Testis (tissue), 3 donors: ENCODE results near the gene PIGU. TPM values are rescaled to one million over a fixed set of nuclear protein-coding genes. Genes with fewer than 3 reads are reported as not detected.
A peak's percentile ranks its signal among the peaks of the same experiment; 100 is the strongest.

Source experiments
- DNase-seq: peaks from one replicate; pipeline ENCODE4 v3.0.0-alpha.2; 2019
- H3K27ac ChIP-seq, 2 donors: fragments of 200-600 bp; sonication (generic); one replicate each; pipeline ENCODE4 v1.5.1; 2019
- H3K27me3 ChIP-seq: fragments of 200-600 bp; sonication (generic); one replicate; pipeline ENCODE4 v1.5.1; 2019
- H3K36me3 ChIP-seq: fragments of 200-600 bp; sonication (generic); one replicate; pipeline ENCODE4 v1.5.1; 2017; ENCODE audit warnings: low read depth; ENCODE audit errors: missing control alignments
- H3K4me1 ChIP-seq: fragments of 200-600 bp; sonication (generic); one replicate; pipeline ENCODE4 v1.5.1; 2019
- H3K4me3 ChIP-seq, 2 donors: fragments of 200-600 bp; sonication (generic); one replicate each; pipeline ENCODE4 v1.5.1; 2017 to 2019
- H3K9me3 ChIP-seq: fragments of 200-600 bp; sonication (generic); one replicate; pipeline ENCODE4 v1.5.1; 2017
- CTCF ChIP-seq, 3 experiments: fragments of 450-650 bp in 2 of 3; fragments of 200-600 bp in 1 of 3; sonication (generic) in 1 of 3; IDR thresholded peaks; one replicate each; pipeline ENCODE4 v1.5.1; 2016 to 2019; ENCODE audit warnings: antibody characterized with exemption in 3 of 3, mild to moderate bottlenecking in 2 of 3, moderate library complexity in 1 of 3
- POLR2A ChIP-seq: fragments of 450-650 bp; IDR thresholded peaks from one replicate; pipeline ENCODE4 v1.6.1; 2017; ENCODE audit warnings: antibody characterized with exemption, mild to moderate bottlenecking, moderate library complexity
- WGBS, 2 donors: methylation state at CpG; one replicate each; pipeline ENCODE4 v1.1.5; 2018; 5-methylcytosine and 5-hydroxymethylcytosine counted together
- intact Hi-C: fragments of 100-400 bp; cut with DNase I; formaldehyde crosslinking; loops from one replicate; pipeline ENCODE4 v1.15.1; 2023; ENCODE audit warnings: low total_unique reads
- polyA plus RNA-seq: library from polyadenylated mRNA; stranded (reverse); fragments of 350-450 nt; fragmentation: Illumina TruSeq; extraction: RNeasy Lipid Tissue Mini Kit (QIAGEN cat#74804); gene quantifications from one replicate; pipeline ENCODE4 v1.2.3, GENCODE V29; 2014; ENCODE audit warnings: low read depth, low replicate concordance; ENCODE audit not compliant: insufficient read depth
- total RNA-seq, 2 donors: library from RNA; depleted of rRNA; stranded (reverse); fragments of >200 nt; gene quantifications; one replicate each; pipeline ENCODE4 v1.2.3, GENCODE V29; 2016

The PIGU gene
- total and polyA plus RNA-seq, 3 donors from 2014 or later = 35.0 to 48.9 (median 35.7) TPM

- peaks cover 52% of the 10 kb centered on the region for H3K4me1 ChIP-seq
- no peaks in the 10 kb centered on the region for H3K36me3 ChIP-seq
- H3K27ac ChIP-seq = peak overlapping the region; percentile 55 to 61
- WGBS, 2 donors = 39 to 69% methylated on average over 2 to 3 of the region's 3 CpGs
- no peak overlapping the region for H3K4me3 ChIP-seq
- DNase-seq = peak; percentile 30
- intact Hi-C loops = no loop called here
- H3K9me3 ChIP-seq = no peaks in the 10 kb centered on the region
- no peak for TF ChIP-seq CTCF (IDR thresholded peaks at IDR 0.05)
- no peak for TF ChIP-seq POLR2A
- no peaks in the 10 kb centered on the region for H3K27me3 ChIP-seq
Measured at GRCh38 chr20:34529742-34530141, 147.2 kb downstream of the PIGU start.

- TF ChIP-seq POLR2A (no peak), CTCF (IDR thresholded peaks at IDR 0.05) (no peak)
- no peaks in the 10 kb centered on the region for H3K27me3 ChIP-seq
- H3K27ac ChIP-seq = peak overlapping the region; percentile 55 to 61
- peak; percentile 93 for DNase-seq
- 53 to 79% methylated on average over 5 of the region's 5 CpGs for WGBS, 2 donors
- intact Hi-C loops = no loop called here
- no peaks in the 10 kb centered on the region for H3K9me3 ChIP-seq
- H3K4me3 ChIP-seq = no peak overlapping the region
- no peaks in the 10 kb centered on the region for H3K36me3 ChIP-seq
- H3K4me1 ChIP-seq = peaks cover 52% of the 10 kb centered on the region
Measured at GRCh38 chr20:34528921-34529297, 148.0 kb downstream of the PIGU start.

- peak; percentile 6 for DNase-seq
- Histone ChIP-seq H3K9me3 (no peaks in the 10 kb centered on the region), H3K4me1 (peaks cover 48% of the 10 kb centered on the region), H3K4me3 (no peak overlapping the region), H3K27me3 (no peaks in the 10 kb centered on the region), H3K27ac (peak overlapping the region; percentile 11 to 78), H3K36me3 (no peaks in the 10 kb centered on the region)
- intact Hi-C loops = no loop called here
- TF ChIP-seq CTCF (IDR thresholded peaks at IDR 0.05) (no peak), POLR2A (no peak)
- WGBS, 2 donors = 85 to 96% methylated on average over 10 of the region's 10 CpGs
Measured at GRCh38 chr20:34527016-34527415, 149.9 kb downstream of the PIGU start.

- 71 to 77% methylated on average over 5 of the region's 5 CpGs for WGBS, 2 donors
- Histone ChIP-seq H3K4me3 (no peak overlapping the region), H3K36me3 (no peaks in the 10 kb centered on the region), H3K4me1 (peaks cover 48% of the 10 kb centered on the region), H3K27ac (peak overlapping the region; percentile 42 to 78), H3K27me3 (no peaks in the 10 kb centered on the region), H3K9me3 (no peaks in the 10 kb centered on the region)
- intact Hi-C loops = no loop called here
- TF ChIP-seq POLR2A (no peak), CTCF (IDR thresholded peaks at IDR 0.05) (no peak)
- DNase-seq = no peak
Measured at GRCh38 chr20:34526466-34526865, 150.4 kb downstream of the PIGU start.

- H3K27ac ChIP-seq = peak overlapping the region; percentile 52 to 78
- peaks cover 48% of the 10 kb centered on the region for H3K4me1 ChIP-seq
- TF ChIP-seq POLR2A (no peak), CTCF (IDR thresholded peaks at IDR 0.05) (no peak)
- no peak overlapping the region for H3K4me3 ChIP-seq
- H3K36me3 ChIP-seq = no peaks in the 10 kb centered on the region
- peak; percentile 87 for DNase-seq
- no peaks in the 10 kb centered on the region for H3K27me3 ChIP-seq
- H3K9me3 ChIP-seq = no peaks in the 10 kb centered on the region
- intact Hi-C loops = no loop called here
- WGBS, 2 donors = 31 to 34% methylated on average over 8 to 14 of the region's 14 CpGs
Measured at GRCh38 chr20:34525709-34526416, 151.0 kb downstream of the PIGU start.
